HG02623 (cell line): ENCODE measurements around the gene ZFYVE26.
"Not testable (repeated sequence)": the region's sequence is repeated elsewhere in the genome, so short reads cannot be mapped to it uniquely, and the experiment has no call there.

Experiments used
- ATAC-seq: cut with Tn5 transposase; IDR thresholded peaks from one replicate; pipeline ENCODE4 v1.9.1; 2021; ENCODE audit warnings: moderate library complexity; ENCODE audit not compliant: unreplicated experiment

ZFYVE26 gene

GRCh38 chr14:67717048-67717447 lies 99.3 kb downstream of the ZFYVE26 start:
- no peak for ATAC-seq

GRCh38 chr14:67710209-67710608 lies 106.2 kb downstream of the ZFYVE26 start:
- ATAC-seq: no peak

GRCh38 chr14:67709796-67710195 lies 106.6 kb downstream of the ZFYVE26 start:
- not testable (repeated sequence) for ATAC-seq

- ATAC-seq: not testable (repeated sequence)
These were observed 107.0 kb downstream of the ZFYVE26 start for GRCh38 chr14:67709346-67709745.

- ATAC-seq: no peak
These were observed 111.2 kb downstream of the ZFYVE26 start for GRCh38 chr14:67705211-67705610.

- ATAC-seq: no peak
These were observed 111.8 kb downstream of the ZFYVE26 start for GRCh38 chr14:67704484-67705089.

GRCh38 chr14:67703997-67704396 lies 112.4 kb downstream of the ZFYVE26 start:
- ATAC-seq: no peak

- ATAC-seq: not testable (repeated sequence)
These were observed 114.9 kb downstream of the ZFYVE26 start, which contains the start of gene RDH12 for GRCh38 chr14:67701492-67701891. RDH12 (plus strand) TSS chr14:67701886; CDS start chr14:67722643, 20,757 bp downstream.

- no peak for ATAC-seq
These were observed 118.2 kb downstream of the ZFYVE26 start for GRCh38 chr14:67698179-67698578.

GRCh38 chr14:67697006-67697405 lies 119.4 kb downstream of the ZFYVE26 start:
- ATAC-seq: no peak
